Astrocyte (in vitro differentiated cells and primary cell): ENCODE measurements around the gene TRMT1L. TPM values are rescaled to one million over a fixed set of nuclear protein-coding genes. Genes with fewer than 3 reads are reported as not detected.

Experiments used
- DNase-seq: peaks from one replicate; pipeline ENCODE4 v3.0.0-alpha.2; 2010; ENCODE audit warnings: low read depth
- FAIRE-seq: peaks from 2 replicates; lab custom pipeline; 2011; peaks lifted over from hg19 to GRCh38; lab: Jason Lieb, UNC
- H2AFZ ChIP-seq: 2 replicates; pipeline ENCODE4 v1.6.0; 2012; ENCODE audit warnings: low read depth, low read length, inconsistent platforms
- H3K27ac ChIP-seq: 2 replicates; pipeline ENCODE4 v1.5.1; 2011; ENCODE audit warnings: low read depth, low read length, inconsistent platforms
- H3K27me3 ChIP-seq: 2 replicates; pipeline ENCODE4 v1.6.0; 2011; ENCODE audit warnings: low read length, inconsistent platforms; ENCODE audit not compliant: insufficient read depth
- H3K36me3 ChIP-seq: 2 replicates; pipeline ENCODE4 v1.5.1; 2011; ENCODE audit warnings: low read length, inconsistent platforms; ENCODE audit not compliant: insufficient read depth
- H3K4me1 ChIP-seq: 2 replicates; pipeline ENCODE4 v1.5.1; 2011; ENCODE audit warnings: low read length, inconsistent platforms; ENCODE audit not compliant: insufficient read depth
- H3K4me2 ChIP-seq: 2 replicates; pipeline ENCODE4 v1.6.0; 2012; ENCODE audit warnings: low read length, inconsistent platforms
- H3K4me3 ChIP-seq: 2 replicates; pipeline ENCODE4 v1.5.1; 2011; ENCODE audit warnings: low read depth, mild to moderate bottlenecking, low read length, inconsistent platforms; ENCODE audit not compliant: insufficient read depth
- H3K79me2 ChIP-seq: 2 replicates; pipeline ENCODE4 v1.6.0; 2012; ENCODE audit warnings: mild to moderate bottlenecking, low read length, inconsistent platforms; ENCODE audit not compliant: insufficient read depth
- H3K9ac ChIP-seq: 2 replicates; pipeline ENCODE4 v1.6.0; 2012; ENCODE audit warnings: mild to moderate bottlenecking, low read length, inconsistent platforms
- H3K9me3 ChIP-seq: 2 replicates; pipeline ENCODE4 v1.5.1; 2012; ENCODE audit warnings: low read depth, mild to moderate bottlenecking, low read length, inconsistent platforms; ENCODE audit not compliant: insufficient read depth
- H4K20me1 ChIP-seq: 2 replicates; pipeline ENCODE4 v1.6.0; 2012; ENCODE audit warnings: low read length, inconsistent platforms; ENCODE audit not compliant: insufficient read depth
- H3K27ac Mint-ChIP-seq: one replicate; pipeline ENCODE4 v1.8.0; 2021; ENCODE audit warnings: mild to moderate bottlenecking, mixed read lengths; ENCODE audit not compliant: unreplicated experiment
- H3K27me3 Mint-ChIP-seq: one replicate; pipeline ENCODE4 v1.8.0; 2021; ENCODE audit warnings: low read depth, mixed read lengths; ENCODE audit not compliant: unreplicated experiment
- H3K36me3 Mint-ChIP-seq: one replicate; pipeline ENCODE4 v1.8.0; 2021; ENCODE audit warnings: low read depth, mixed read lengths; ENCODE audit not compliant: unreplicated experiment
- H3K4me1 Mint-ChIP-seq: one replicate; pipeline ENCODE4 v1.8.0; 2021; ENCODE audit warnings: low read depth, mixed read lengths; ENCODE audit not compliant: unreplicated experiment
- H3K4me3 Mint-ChIP-seq: one replicate; pipeline ENCODE4 v1.8.0; 2021; ENCODE audit warnings: mild to moderate bottlenecking, moderate library complexity, mixed read lengths; ENCODE audit not compliant: unreplicated experiment
- H3K9me3 Mint-ChIP-seq: one replicate; pipeline ENCODE4 v1.8.0; 2021; ENCODE audit warnings: mild to moderate bottlenecking, mixed read lengths; ENCODE audit not compliant: unreplicated experiment
- EZH2 ChIP-seq: IDR thresholded peaks from 2 replicates; pipeline ENCODE4 v1.6.1; 2012; ENCODE audit warnings: mild to moderate bottlenecking, low read length, inconsistent platforms; ENCODE audit not compliant: insufficient read depth
- total RNA-seq: library from RNA; stranded (reverse); gene quantifications from 2 replicates; pipeline ENCODE4 v1.2.1, GENCODE V29; 2021
- TF ChIP-seq, protein P1 (sequence below): IDR thresholded peaks from 2 replicates; pipeline ENCODE4 v1.5.1; 2011; ENCODE audit warnings: low read depth, mild to moderate bottlenecking, inconsistent platforms, low read length, moderate library complexity; ENCODE audit not compliant: insufficient read depth

Gene TRMT1L
- total RNA-seq, 1 donor from 2014 or later, result 17.0 TPM

DNA sequence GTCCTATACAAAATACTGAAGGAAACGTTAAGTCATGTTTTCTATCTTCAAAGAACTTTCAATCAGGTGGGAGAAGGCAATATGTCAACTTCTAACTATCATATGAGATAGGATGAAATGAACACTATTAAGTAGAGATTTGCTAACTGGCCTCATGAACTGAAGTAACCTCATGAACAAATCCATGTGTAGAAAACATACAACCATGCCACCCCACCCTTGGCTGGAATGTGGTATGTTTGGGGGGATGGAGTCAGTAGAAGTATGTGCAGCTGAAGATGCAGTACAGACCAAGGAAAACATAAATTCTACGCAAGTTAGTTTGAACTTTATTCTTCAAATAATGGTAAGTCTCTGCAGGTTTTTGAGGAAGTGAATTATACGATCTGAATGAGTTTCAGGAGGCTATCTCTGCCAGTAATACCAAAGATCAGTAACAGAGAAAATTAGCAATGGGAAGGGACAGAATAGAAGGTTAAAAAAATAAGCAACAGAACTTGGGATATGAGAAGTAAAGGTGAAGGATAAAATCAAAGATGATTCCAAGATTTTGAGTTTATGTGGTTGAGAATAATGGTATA, 4.5 kb downstream of the TRMT1L start:
- Mint-ChIP-seq H3K36me3 (no peaks in the 10 kb centered on the region), H3K4me1 (peaks cover 8% of the 10 kb centered on the region), H3K27ac (no peak overlapping the region), H3K4me3 (no peak overlapping the region), H3K27me3 (no peaks in the 10 kb centered on the region), H3K9me3 (no peaks in the 10 kb centered on the region)
- H3K4me3 ChIP-seq, result no peak overlapping the region
- H3K36me3 ChIP-seq, result no peaks in the 10 kb centered on the region
- no peak overlapping the region for H3K27ac ChIP-seq
- no peaks in the 10 kb centered on the region for H4K20me1 ChIP-seq
- peaks cover 4% of the 10 kb centered on the region for H3K4me1 ChIP-seq
- H3K27me3 ChIP-seq, result no peaks in the 10 kb centered on the region
- no peak for TF ChIP-seq EZH2
- TF ChIP-seq, protein P1, sequence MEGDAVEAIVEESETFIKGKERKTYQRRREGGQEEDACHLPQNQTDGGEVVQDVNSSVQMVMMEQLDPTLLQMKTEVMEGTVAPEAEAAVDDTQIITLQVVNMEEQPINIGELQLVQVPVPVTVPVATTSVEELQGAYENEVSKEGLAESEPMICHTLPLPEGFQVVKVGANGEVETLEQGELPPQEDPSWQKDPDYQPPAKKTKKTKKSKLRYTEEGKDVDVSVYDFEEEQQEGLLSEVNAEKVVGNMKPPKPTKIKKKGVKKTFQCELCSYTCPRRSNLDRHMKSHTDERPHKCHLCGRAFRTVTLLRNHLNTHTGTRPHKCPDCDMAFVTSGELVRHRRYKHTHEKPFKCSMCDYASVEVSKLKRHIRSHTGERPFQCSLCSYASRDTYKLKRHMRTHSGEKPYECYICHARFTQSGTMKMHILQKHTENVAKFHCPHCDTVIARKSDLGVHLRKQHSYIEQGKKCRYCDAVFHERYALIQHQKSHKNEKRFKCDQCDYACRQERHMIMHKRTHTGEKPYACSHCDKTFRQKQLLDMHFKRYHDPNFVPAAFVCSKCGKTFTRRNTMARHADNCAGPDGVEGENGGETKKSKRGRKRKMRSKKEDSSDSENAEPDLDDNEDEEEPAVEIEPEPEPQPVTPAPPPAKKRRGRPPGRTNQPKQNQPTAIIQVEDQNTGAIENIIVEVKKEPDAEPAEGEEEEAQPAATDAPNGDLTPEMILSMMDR, result no peak
- H3K9ac ChIP-seq, result no peak overlapping the region
- H3K4me2 ChIP-seq, result no peak overlapping the region
- H3K79me2 ChIP-seq, result peaks cover 15% of the 10 kb centered on the region
- H2AFZ ChIP-seq, result no peak overlapping the region
- DNase-seq (no peak), FAIRE-seq (no peak)
- H3K9me3 ChIP-seq, result no peaks in the 10 kb centered on the region

DNA sequence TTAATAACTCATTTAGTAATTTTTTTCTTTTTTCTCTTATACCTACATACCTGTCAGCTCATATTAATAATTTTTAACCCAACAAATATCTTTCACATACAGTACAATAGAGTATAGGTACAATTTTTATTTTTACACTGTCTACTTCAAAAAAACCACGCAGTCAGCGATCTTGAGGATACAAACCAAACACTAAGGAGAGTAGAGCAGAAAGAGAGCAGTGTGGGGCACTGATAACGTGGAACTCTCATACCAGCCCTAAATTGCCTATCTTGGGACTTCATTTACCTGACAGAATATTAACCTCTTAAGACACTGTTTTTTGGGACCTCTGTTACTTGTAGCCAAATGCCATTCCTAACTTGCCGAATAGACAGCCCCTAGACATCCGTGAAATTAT, 5.5 kb downstream of the TRMT1L start:
- TF ChIP-seq, protein P1, result no peak
- no peak for TF ChIP-seq EZH2
- FAIRE-seq (no peak), DNase-seq (no peak)
- Mint-ChIP-seq H3K27me3 (no peaks in the 10 kb centered on the region), H3K27ac (no peak overlapping the region), H3K4me1 (peaks cover 8% of the 10 kb centered on the region), H3K9me3 (no peaks in the 10 kb centered on the region), H3K36me3 (no peaks in the 10 kb centered on the region), H3K4me3 (no peak overlapping the region)
- peaks cover 14% of the 10 kb centered on the region for H3K79me2 ChIP-seq
- H2AFZ ChIP-seq, result no peak overlapping the region
- H3K36me3 ChIP-seq, result peaks cover 2% of the 10 kb centered on the region
- no peak overlapping the region for H3K4me3 ChIP-seq
- H4K20me1 ChIP-seq, result no peaks in the 10 kb centered on the region
- H3K9me3 ChIP-seq, result no peaks in the 10 kb centered on the region
- no peaks in the 10 kb centered on the region for H3K27me3 ChIP-seq
- no peak overlapping the region for H3K27ac ChIP-seq
- no peak overlapping the region for H3K4me2 ChIP-seq
- H3K4me1 ChIP-seq, result peaks cover 4% of the 10 kb centered on the region
- no peak overlapping the region for H3K9ac ChIP-seq

DNA sequence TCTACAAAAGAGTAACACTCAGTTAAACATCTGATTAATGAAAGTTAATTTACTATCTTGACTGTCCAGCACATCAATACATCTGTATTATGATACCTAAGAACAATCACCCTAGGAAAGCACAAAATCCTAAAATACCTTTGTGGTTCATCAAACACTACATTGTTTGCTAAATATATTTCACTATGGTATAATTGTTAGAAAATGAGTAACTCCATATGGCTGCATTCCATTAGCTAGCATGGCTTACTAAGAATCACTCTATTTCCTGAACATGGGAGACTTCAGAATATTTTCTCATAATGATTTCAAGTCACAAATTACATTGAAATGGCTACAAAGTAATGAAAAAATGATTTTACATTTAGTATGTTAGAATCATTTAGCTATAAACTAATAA, 12.5 kb downstream of the TRMT1L start:
- DNase-seq, result peak; percentile 45
- Histone ChIP-seq H3K9ac (no peak overlapping the region), H3K4me2 (peak overlapping the region; percentile 23), H3K4me3 (no peak overlapping the region), H3K9me3 (no peaks in the 10 kb centered on the region), H3K4me1 (no peaks in the 10 kb centered on the region), H3K36me3 (peaks cover 3% of the 10 kb centered on the region), H3K27me3 (no peaks in the 10 kb centered on the region), H3K27ac (no peak overlapping the region), H4K20me1 (no peaks in the 10 kb centered on the region), H2AFZ (no peak overlapping the region), H3K79me2 (no peaks in the 10 kb centered on the region)
- Mint-ChIP-seq H3K4me1 (peaks cover 4% of the 10 kb centered on the region), H3K36me3 (peaks cover 3% of the 10 kb centered on the region), H3K27ac (no peak overlapping the region), H3K4me3 (no peak overlapping the region), H3K27me3 (no peaks in the 10 kb centered on the region), H3K9me3 (no peaks in the 10 kb centered on the region)
- TF ChIP-seq, protein P1, result no peak
- TF ChIP-seq EZH2, result no peak
- peak; percentile 63 for FAIRE-seq
